Common myeloid progenitor, CD34-positive (primary cell): Measurements from ENCODE around the gene C1orf116.
A peak's percentile ranks its signal among the peaks of the same experiment; 100 is the strongest.

Source experiments
- CTCF ChIA-PET: fragments of 350-600 bp; sonication (Branson Sonifier 250); formaldehyde crosslinking; loops from one replicate; lab custom pipeline; 2021; ENCODE audit warnings: antibody characterized with exemption; lab: Charles Lee
- POLR2A ChIA-PET: fragments of 350-600 bp; sonication (Branson Sonifier 250); formaldehyde crosslinking; loops from one replicate; lab custom pipeline; 2021; ENCODE audit warnings: antibody characterized with exemption; lab: Charles Lee
- DNase-seq, 3 donors: peaks; one replicate each; pipeline versions ENCODE4 v3.0.0 to v3.0.0-alpha.2; 2013
- H3K27ac ChIP-seq, 2 experiments: 1 replicate in 1 of 2; 2 replicates in 1 of 2; pipeline ENCODE4 v1.7.0; 2013; ENCODE audit warnings: inconsistent platforms in 2 of 2, low read length in 2 of 2, mild to moderate bottlenecking in 2 of 2, low read depth in 1 of 2, moderate library complexity in 1 of 2; ENCODE audit not compliant: severe bottlenecking in 2 of 2, insufficient read depth in 1 of 2, poor library complexity in 1 of 2
- H3K27me3 ChIP-seq, 5 experiments: replicated peaks in 2 of 5; 1 replicate in 3 of 5; 2 replicates in 2 of 5; pipeline versions ENCODE4 v1.6.1 to v1.7.0; 2013; ENCODE audit warnings: low read length in 4 of 5, mild to moderate bottlenecking in 2 of 5, moderate library complexity in 2 of 5, inconsistent platforms in 1 of 5; ENCODE audit not compliant: insufficient read depth in 5 of 5, control insufficient read depth in 4 of 5
- H3K36me3 ChIP-seq, 4 experiments: 1 replicate in 2 of 4; 2 replicates in 2 of 4; pipeline versions ENCODE4 v1.6.1 to v1.7.0; 2013; ENCODE audit warnings: low read length in 3 of 4, control low read depth in 1 of 4, mild to moderate bottlenecking in 1 of 4; ENCODE audit not compliant: control insufficient read depth in 4 of 4, insufficient read depth in 4 of 4
- H3K4me1 ChIP-seq, 4 experiments: 1 replicate in 3 of 4; 2 replicates in 1 of 4; pipeline versions ENCODE4 v1.6.1 to v1.7.1; 2013; ENCODE audit warnings: low read length in 3 of 4, mild to moderate bottlenecking in 3 of 4, control low read depth in 1 of 4, inconsistent platforms in 1 of 4, moderate library complexity in 1 of 4; ENCODE audit not compliant: control insufficient read depth in 4 of 4, insufficient read depth in 4 of 4; ENCODE audit errors: control extremely low read depth in 1 of 4
- H3K4me3 ChIP-seq, 7 experiments: 1 replicate in 4 of 7; 2 replicates in 3 of 7; pipeline versions ENCODE4 v1.5.1 to v1.7.0; 2013; ENCODE audit warnings: mild to moderate bottlenecking in 7 of 7, low read length in 6 of 7, moderate library complexity in 6 of 7, inconsistent platforms in 2 of 7, low read depth in 2 of 7, control low read depth in 1 of 7; ENCODE audit not compliant: insufficient read depth in 4 of 7, control insufficient read depth in 1 of 7; ENCODE audit errors: extremely low read depth in 1 of 7
- H3K9me3 ChIP-seq, 5 experiments: 1 replicate in 4 of 5; 2 replicates in 1 of 5; pipeline versions ENCODE4 v1.6.1 to v1.7.1; 2013; ENCODE audit warnings: low read length in 4 of 5, mild to moderate bottlenecking in 2 of 5, inconsistent platforms in 1 of 5, low read depth in 1 of 5, moderate library complexity in 1 of 5; ENCODE audit not compliant: control insufficient read depth in 4 of 5, insufficient read depth in 2 of 5; ENCODE audit errors: control extremely low read depth in 1 of 5
- WGBS: methylation state at CpG from one replicate; pipeline ENCODE4 v1.1.5; 2013; ENCODE audit not compliant: insufficient coverage; 5-methylcytosine and 5-hydroxymethylcytosine counted together

The C1orf116 gene

DNA sequence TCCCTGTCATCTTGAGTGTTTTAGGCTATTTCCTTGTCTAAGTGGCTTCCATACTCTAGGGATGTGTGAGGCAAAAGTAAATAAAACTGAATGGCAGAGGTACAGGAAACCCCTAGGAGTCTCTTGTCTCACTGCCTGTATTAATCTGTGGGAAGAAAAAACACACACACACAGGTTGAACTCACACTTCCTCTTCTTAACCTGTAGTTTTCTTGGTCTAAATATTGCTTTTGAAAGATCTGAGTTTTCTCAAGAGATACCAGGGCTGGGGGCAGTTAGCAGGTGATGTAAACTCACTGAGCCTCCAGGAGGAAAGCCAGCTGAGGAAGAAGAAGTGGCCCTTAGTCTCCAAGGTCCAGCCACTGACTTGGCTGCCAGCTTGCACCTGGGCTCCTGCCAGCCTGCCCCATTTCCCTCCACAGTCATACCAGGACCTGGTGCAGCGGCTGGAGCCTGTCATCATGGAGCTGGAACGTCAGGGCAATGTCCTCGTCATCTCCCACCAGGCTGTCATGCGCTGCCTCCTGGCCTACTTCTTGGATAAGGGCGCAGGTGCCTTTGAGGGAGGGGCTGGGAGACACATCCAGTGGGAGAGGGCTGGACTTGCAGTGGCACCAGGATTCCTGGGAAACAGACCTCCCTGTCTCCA is 37.4 kb upstream of the C1orf116 start:
- WGBS: 91% methylated on average over 5 of the region's 5 CpGs
- DNase-seq: peak in 2 of 3 donors; percentile 39 to 53
- H3K36me3 ChIP-seq: peaks cover 0 to 12% (median 2%) of the 10 kb centered on the region in 4 experiments
- peak overlapping the region in 1 of 2 experiments; percentile 21 for H3K27ac ChIP-seq
- no peak overlapping the region for H3K4me3 ChIP-seq
- H3K27me3 ChIP-seq: no peaks in the 10 kb centered on the region
- POLR2A ChIA-PET: no interaction called here
- CTCF ChIA-PET: interaction anchor here (1.1 to 3.2 kb wide), 7 partner anchors 10 to 23 kb away, joined by 3 to 18 read pairs (median 4); partner anchors contain the start of gene YOD1
- H3K9me3 ChIP-seq: no peaks in the 10 kb centered on the region
- peaks cover 20 to 51% (median 41%) of the 10 kb centered on the region in 4 experiments for H3K4me1 ChIP-seq

DNA sequence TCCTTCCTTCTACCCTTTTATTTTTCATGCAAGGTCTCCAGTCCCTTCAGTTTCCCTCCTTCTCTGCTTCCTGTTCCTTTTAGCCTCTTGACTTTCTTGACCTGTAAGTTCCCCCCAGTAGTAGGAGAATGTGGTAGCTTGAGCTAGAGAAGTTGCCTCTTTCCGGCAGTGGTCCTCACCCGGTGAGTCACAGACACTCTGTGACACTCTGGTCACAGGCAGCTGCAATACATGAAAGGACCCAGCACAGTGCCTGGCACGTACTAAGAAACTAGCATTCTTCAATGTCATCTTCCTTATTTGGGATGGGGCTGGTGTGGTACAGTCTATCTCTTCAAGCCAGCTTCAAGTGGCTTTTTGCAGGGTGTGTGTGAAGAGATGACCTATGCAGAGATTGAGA is 36.5 kb upstream of the C1orf116 start:
- H3K4me3 ChIP-seq: no peak overlapping the region
- peak in 1 of 3 donors; percentile 33 for DNase-seq
- ChIA-PET CTCF (interaction anchor here (1.2 to 1.5 kb wide), 2 partner anchors 10 to 16 kb away, joined by 3 to 5 read pairs; partner anchors contain the start of gene PFKFB2), POLR2A (no interaction called here)
- 100% methylated on average over 1 of the region's 3 CpGs for WGBS
- H3K27me3 ChIP-seq: no peaks in the 10 kb centered on the region
- peaks cover 20 to 51% (median 41%) of the 10 kb centered on the region in 4 experiments for H3K4me1 ChIP-seq
- H3K27ac ChIP-seq: no peak overlapping the region
- peaks cover under 1 to 18% (median 2%) of the 10 kb centered on the region in 4 experiments for H3K36me3 ChIP-seq
- no peaks in the 10 kb centered on the region for H3K9me3 ChIP-seq

DNA sequence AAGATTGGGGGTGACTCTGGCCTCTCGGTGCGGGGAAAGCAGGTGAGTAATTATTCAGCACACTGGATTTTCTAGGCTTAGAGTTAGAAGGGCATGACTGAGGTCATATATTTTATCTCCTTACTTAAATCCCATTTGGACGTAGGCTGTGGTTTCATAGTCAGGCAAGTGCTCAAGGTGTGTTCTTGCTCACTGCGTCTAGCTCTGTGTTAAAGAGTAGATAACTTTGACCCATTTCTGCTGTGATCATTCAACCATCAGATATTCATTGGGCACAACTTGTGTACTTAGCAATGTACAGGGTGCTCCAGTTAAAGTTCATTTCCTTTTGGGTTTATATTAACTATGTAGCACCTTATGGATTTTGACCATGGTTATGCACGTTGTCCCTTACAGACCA is 35.1 kb upstream of the C1orf116 start:
- DNase-seq: no peak

DNA sequence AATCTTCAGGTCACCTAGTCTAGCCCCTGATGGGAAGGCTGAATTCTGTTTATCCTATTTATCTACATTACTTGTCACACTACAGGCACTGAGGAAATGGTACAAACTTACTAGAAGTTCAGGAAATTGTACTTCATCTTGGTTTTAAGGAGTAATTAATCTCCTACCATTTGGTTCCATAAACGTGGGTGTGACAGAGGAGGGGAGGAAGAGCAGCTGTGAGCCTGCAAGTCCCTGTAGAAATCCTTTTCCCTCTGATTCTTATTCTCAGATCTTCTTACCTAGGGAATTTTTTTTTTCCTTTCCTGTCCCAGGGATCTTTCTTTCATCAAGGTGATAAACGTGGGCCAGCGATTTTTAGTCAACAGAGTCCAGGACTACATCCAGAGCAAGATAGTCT is 34.6 kb upstream of the C1orf116 start:
- H3K9me3 ChIP-seq: no peaks in the 10 kb centered on the region
- no peaks in the 10 kb centered on the region for H3K27me3 ChIP-seq
- H3K4me3 ChIP-seq: no peak overlapping the region
- 13% methylated on average over 1 of the region's 3 CpGs for WGBS
- CTCF ChIA-PET: interaction anchor here (0.6 to 1.7 kb wide), 4 partner anchors 9 to 53 kb away, joined by 3 to 8 read pairs (median 5); no protein-coding TSS in a partner anchor
- no peak for DNase-seq
- POLR2A ChIA-PET: no interaction called here
- no peak overlapping the region for H3K27ac ChIP-seq
- peaks cover 3 to 36% (median 4%) of the 10 kb centered on the region in 4 experiments for H3K36me3 ChIP-seq
- H3K4me1 ChIP-seq: peaks cover 20 to 41% (median 34%) of the 10 kb centered on the region in 4 experiments

More for the DNA sequence above, 35.1 kb upstream of the C1orf116 start:
- ChIA-PET CTCF (interaction anchor here (1.1 to 1.7 kb wide), 4 partner anchors 10 to 20 kb away, joined by 3 to 8 read pairs (median 4); no protein-coding TSS in a partner anchor), POLR2A (no interaction called here)
- Histone ChIP-seq H3K27me3 (no peaks in the 10 kb centered on the region), H3K36me3 (peaks cover 3 to 31% (median 4%) of the 10 kb centered on the region in 4 experiments), H3K4me1 (peaks cover 20 to 46% (median 39%) of the 10 kb centered on the region in 4 experiments), H3K27ac (no peak overlapping the region), H3K9me3 (no peaks in the 10 kb centered on the region), H3K4me3 (no peak overlapping the region)
- WGBS: 100% methylated on average over 3 of the region's 5 CpGs

DNA sequence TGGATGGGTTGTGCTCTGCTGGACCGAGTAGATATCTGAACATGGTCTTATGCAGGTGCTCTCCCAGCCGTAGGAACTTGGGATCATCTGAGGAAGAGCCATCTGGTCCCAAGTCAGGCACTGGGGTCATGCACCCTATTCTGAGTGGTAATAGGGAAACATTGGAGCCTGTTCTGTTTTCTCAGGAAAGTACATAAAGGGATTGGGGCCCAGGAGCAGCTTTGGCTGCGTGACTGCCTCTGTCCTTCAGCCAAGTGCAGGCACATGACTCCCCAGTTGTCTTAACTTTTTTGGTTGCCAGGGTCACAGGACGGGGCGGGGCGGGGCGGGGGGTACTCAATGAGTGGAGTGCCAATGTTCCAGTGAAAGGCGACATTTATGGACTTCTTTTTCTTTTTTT is 32.0 kb upstream of the C1orf116 start:
- H3K4me1 ChIP-seq: peaks cover 3 to 25% (median 14%) of the 10 kb centered on the region in 4 experiments
- CTCF ChIA-PET: no interaction called here
- WGBS: 100% methylated on average over 7 of the region's 8 CpGs
- DNase-seq: no peak
- no peak overlapping the region for H3K27ac ChIP-seq
- peaks cover 3 to 40% (median 6%) of the 10 kb centered on the region in 4 experiments for H3K36me3 ChIP-seq
- POLR2A ChIA-PET: no interaction called here
- H3K9me3 ChIP-seq: no peaks in the 10 kb centered on the region
- H3K27me3 ChIP-seq: no peaks in the 10 kb centered on the region
- H3K4me3 ChIP-seq: no peak overlapping the region

DNA sequence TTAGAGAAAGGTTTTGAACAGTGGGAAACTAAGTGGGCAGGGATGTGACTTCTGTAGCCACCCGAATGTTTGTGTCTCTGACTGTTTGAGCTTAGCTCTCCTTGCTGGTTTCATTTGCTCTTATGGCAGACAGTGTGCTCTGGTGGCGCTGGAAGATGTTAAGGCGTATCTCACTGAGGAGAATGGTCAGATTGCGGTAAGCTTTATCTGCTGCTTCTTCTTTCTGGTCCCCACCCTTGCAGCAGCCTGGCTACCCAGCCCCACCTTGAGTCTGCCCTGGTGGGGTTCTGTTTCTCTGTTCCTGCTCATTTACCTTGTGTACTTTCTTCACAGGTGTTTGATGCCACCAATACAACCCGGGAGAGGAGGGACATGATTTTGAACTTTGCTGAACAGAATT is 30.5 kb upstream of the C1orf116 start:
- Histone ChIP-seq H3K4me3 (no peak overlapping the region), H3K27me3 (no peaks in the 10 kb centered on the region), H3K36me3 (peaks cover 3 to 39% (median 6%) of the 10 kb centered on the region in 4 experiments), H3K9me3 (no peaks in the 10 kb centered on the region), H3K4me1 (peaks cover 11 to 35% (median 21%) of the 10 kb centered on the region in 4 experiments), H3K27ac (no peak overlapping the region)
- 98% methylated on average over 5 of the region's 5 CpGs for WGBS
- POLR2A ChIA-PET: no interaction called here
- CTCF ChIA-PET: no interaction called here
- no peak for DNase-seq

DNA sequence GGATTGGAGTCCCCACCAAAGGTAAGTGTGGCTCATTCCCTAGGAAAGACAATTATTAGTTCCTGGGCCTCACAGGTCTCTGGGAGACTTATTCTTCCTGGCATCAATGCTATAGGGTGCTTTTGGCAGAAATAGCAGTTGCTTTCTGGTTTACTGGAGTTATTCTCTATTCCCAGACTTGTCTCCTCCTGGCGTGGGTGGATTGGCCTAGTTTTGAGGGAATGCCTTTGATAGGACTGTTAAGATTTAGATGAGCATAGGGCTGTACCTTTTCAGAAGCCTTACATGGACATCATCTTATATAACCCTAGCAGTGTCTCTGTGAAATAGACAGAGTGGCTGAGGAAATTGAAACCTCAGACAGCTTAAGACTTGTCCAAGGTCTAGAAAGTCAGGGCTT is 29.5 kb upstream of the C1orf116 start:
- DNase-seq: no peak
- Histone ChIP-seq H3K9me3 (no peaks in the 10 kb centered on the region), H3K27ac (no peak overlapping the region), H3K36me3 (peaks cover 3 to 39% (median 5%) of the 10 kb centered on the region in 4 experiments), H3K27me3 (no peaks in the 10 kb centered on the region), H3K4me3 (no peak overlapping the region), H3K4me1 (peaks cover 15 to 32% (median 19%) of the 10 kb centered on the region in 4 experiments)
- ChIA-PET POLR2A (no interaction called here), CTCF (interaction anchor here (1.0 to 2.0 kb wide), 3 partner anchors 9 to 12 kb away, joined by 3 to 8 read pairs (median 3); partner anchors contain the start of gene PFKFB2)
- WGBS: no CpG with 5 or more reads among the region's 1 CpG
